Common myeloid progenitor, CD34-positive (primary cell): Measurements from ENCODE around the gene QRFP.

Experiments
- CTCF ChIA-PET: fragments of 350-600 bp; sonication (Branson Sonifier 250); formaldehyde crosslinking; loops from one replicate; lab custom pipeline; 2021; ENCODE audit warnings: antibody characterized with exemption; lab: Charles Lee
- POLR2A ChIA-PET: fragments of 350-600 bp; sonication (Branson Sonifier 250); formaldehyde crosslinking; loops from one replicate; lab custom pipeline; 2021; ENCODE audit warnings: antibody characterized with exemption; lab: Charles Lee
- DNase-seq, 3 donors: peaks; one replicate each; pipeline versions ENCODE4 v3.0.0 to v3.0.0-alpha.2; 2013
- H3K27ac ChIP-seq, 2 experiments: 1 replicate in 1 of 2; 2 replicates in 1 of 2; pipeline ENCODE4 v1.7.0; 2013; ENCODE audit warnings: inconsistent platforms in 2 of 2, low read length in 2 of 2, mild to moderate bottlenecking in 2 of 2, low read depth in 1 of 2, moderate library complexity in 1 of 2; ENCODE audit not compliant: severe bottlenecking in 2 of 2, insufficient read depth in 1 of 2, poor library complexity in 1 of 2
- H3K27me3 ChIP-seq, 5 experiments: replicated peaks in 2 of 5; 1 replicate in 3 of 5; 2 replicates in 2 of 5; pipeline versions ENCODE4 v1.6.1 to v1.7.0; 2013; ENCODE audit warnings: low read length in 4 of 5, mild to moderate bottlenecking in 2 of 5, moderate library complexity in 2 of 5, inconsistent platforms in 1 of 5; ENCODE audit not compliant: insufficient read depth in 5 of 5, control insufficient read depth in 4 of 5
- H3K36me3 ChIP-seq, 4 experiments: 1 replicate in 2 of 4; 2 replicates in 2 of 4; pipeline versions ENCODE4 v1.6.1 to v1.7.0; 2013; ENCODE audit warnings: low read length in 3 of 4, control low read depth in 1 of 4, mild to moderate bottlenecking in 1 of 4; ENCODE audit not compliant: control insufficient read depth in 4 of 4, insufficient read depth in 4 of 4
- H3K4me1 ChIP-seq, 4 experiments: 1 replicate in 3 of 4; 2 replicates in 1 of 4; pipeline versions ENCODE4 v1.6.1 to v1.7.1; 2013; ENCODE audit warnings: low read length in 3 of 4, mild to moderate bottlenecking in 3 of 4, control low read depth in 1 of 4, inconsistent platforms in 1 of 4, moderate library complexity in 1 of 4; ENCODE audit not compliant: control insufficient read depth in 4 of 4, insufficient read depth in 4 of 4; ENCODE audit errors: control extremely low read depth in 1 of 4
- H3K4me3 ChIP-seq, 7 experiments: 1 replicate in 4 of 7; 2 replicates in 3 of 7; pipeline versions ENCODE4 v1.5.1 to v1.7.0; 2013; ENCODE audit warnings: mild to moderate bottlenecking in 7 of 7, low read length in 6 of 7, moderate library complexity in 6 of 7, inconsistent platforms in 2 of 7, low read depth in 2 of 7, control low read depth in 1 of 7; ENCODE audit not compliant: insufficient read depth in 4 of 7, control insufficient read depth in 1 of 7; ENCODE audit errors: extremely low read depth in 1 of 7
- H3K9me3 ChIP-seq, 5 experiments: 1 replicate in 4 of 5; 2 replicates in 1 of 5; pipeline versions ENCODE4 v1.6.1 to v1.7.1; 2013; ENCODE audit warnings: low read length in 4 of 5, mild to moderate bottlenecking in 2 of 5, inconsistent platforms in 1 of 5, low read depth in 1 of 5, moderate library complexity in 1 of 5; ENCODE audit not compliant: control insufficient read depth in 4 of 5, insufficient read depth in 2 of 5; ENCODE audit errors: control extremely low read depth in 1 of 5
- WGBS: methylation state at CpG from one replicate; pipeline ENCODE4 v1.1.5; 2013; ENCODE audit not compliant: insufficient coverage; 5-methylcytosine and 5-hydroxymethylcytosine counted together

The QRFP gene

DNA sequence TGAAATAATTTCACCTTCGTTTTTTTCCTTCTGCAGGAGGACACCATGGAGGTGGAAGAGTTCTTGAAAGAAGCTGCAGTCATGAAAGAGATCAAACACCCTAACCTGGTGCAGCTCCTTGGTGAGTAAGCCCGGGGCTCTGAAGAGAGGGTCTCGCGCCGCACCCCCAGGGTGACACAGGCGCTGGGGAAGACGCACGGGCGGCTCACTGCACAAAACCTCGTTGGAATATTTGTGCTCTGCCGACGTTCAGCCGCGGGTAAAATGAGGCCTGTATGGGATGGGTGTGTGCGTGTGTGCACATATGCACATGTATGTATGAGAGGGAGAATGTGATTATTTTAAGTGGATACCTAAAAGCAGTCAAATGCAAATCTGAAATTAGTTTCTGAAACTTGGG lies 24.5 kb downstream of the QRFP start:
- 94% methylated on average over 7 of the region's 15 CpGs for WGBS
- Histone ChIP-seq H3K27ac (no peak overlapping the region), H3K4me1 (no peaks in the 10 kb centered on the region), H3K27me3 (no peaks in the 10 kb centered on the region), H3K4me3 (no peak overlapping the region), H3K9me3 (no peaks in the 10 kb centered on the region), H3K36me3 (peaks cover 13 to 56% (median 38%) of the 10 kb centered on the region in 4 experiments)
- POLR2A ChIA-PET: no interaction called here
- no peak for DNase-seq
- CTCF ChIA-PET: interaction anchor here (0.8 to 1.6 kb wide), 6 partner anchors 8 to 185 kb away, joined by 3 to 6 read pairs (median 4); no protein-coding TSS in a partner anchor

DNA sequence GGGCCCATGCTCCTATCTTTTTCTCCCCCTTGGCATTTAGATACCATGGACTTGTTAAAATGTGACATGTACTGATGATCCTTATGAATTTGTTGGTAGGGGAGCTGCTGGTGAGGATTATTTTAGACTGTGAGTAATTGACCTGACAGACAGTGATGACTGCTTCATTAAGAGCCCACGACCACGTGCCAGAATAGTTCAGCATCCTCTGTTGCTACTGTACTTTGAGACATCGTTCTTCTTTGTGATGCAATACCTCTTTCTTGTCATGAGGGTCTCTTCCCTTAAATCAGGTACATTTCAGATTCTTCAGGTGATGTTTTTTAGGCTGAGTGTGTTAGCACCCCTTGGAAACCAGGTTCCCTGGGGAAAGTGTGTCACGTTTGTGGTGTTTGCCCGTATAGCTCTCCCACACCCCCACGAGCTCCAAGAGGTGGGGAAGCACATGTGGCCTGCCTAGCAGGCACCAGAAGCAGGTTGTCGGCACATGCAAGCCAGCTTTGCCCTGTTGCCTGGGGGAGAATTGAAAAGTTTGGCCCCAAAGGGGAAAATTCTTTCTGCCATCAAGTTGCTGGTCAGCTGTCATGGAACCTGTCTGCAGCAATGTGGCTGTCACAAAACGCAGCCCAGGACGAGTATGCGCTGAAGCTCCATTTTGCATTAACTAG lies 25.1 kb downstream of the QRFP start:
- Histone ChIP-seq H3K27me3 (no peaks in the 10 kb centered on the region), H3K9me3 (no peaks in the 10 kb centered on the region), H3K27ac (no peak overlapping the region), H3K4me1 (no peaks in the 10 kb centered on the region), H3K36me3 (peaks cover 13 to 56% (median 38%) of the 10 kb centered on the region in 4 experiments), H3K4me3 (no peak overlapping the region)
- POLR2A ChIA-PET: no interaction called here
- no peak for DNase-seq
- CTCF ChIA-PET: interaction anchor here (0.8 to 1.6 kb wide), 7 partner anchors 8 to 185 kb away, joined by 3 to 6 read pairs (median 3); no protein-coding TSS in a partner anchor
- 96% methylated on average over 7 of the region's 10 CpGs for WGBS

DNA sequence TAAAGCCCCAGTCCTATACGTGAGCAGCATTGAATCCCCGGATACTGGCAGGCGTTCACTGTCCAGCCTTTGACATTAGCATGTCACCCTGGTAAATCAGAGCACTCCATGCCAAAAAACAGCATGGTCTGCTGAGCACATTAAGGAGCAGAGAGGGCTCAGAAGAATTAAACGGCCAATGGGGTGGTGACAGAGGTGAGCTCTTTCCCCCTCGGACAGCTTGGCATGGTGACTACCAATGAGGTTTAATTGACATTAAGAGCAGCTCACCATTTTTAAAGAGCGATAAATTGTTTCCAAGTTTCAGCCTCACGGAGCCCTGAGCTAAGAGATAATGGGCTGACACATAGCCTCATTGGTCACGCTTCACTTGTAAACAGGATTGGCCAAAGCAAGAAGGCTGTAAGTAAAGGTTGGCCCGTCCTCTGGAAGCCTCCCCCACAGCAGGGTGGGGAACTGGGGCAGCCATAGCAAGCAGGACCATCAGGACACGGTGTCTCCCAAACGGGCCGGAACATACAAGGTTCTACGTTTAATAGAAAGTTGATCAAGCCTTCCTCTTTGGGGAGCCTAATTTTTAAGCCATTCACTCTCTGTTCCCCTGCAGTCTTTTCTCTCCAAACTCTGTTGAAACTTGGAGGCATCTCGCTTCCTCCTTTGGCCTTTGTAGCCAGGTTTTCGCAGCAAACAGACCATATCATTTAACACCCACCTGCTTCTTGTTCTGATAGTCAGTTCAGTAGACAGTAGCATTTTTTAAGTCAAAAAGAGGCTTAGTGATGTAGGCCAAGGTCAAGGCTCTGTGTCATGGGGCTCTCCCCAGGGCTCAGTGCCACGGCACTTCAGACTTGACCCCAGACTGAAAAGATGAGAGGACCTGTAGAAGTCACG lies 25.9 kb downstream of the QRFP start:
- DNase-seq: no peak
- 96% methylated on average over 15 of the region's 17 CpGs for WGBS
- Histone ChIP-seq H3K27me3 (no peaks in the 10 kb centered on the region), H3K4me3 (no peak overlapping the region), H3K4me1 (no peaks in the 10 kb centered on the region), H3K36me3 (peaks cover 13 to 56% (median 37%) of the 10 kb centered on the region in 4 experiments), H3K9me3 (no peaks in the 10 kb centered on the region), H3K27ac (no peak overlapping the region)
- ChIA-PET POLR2A (interaction anchor here (1.0 kb wide), 1 partner anchor 128 kb away, joined by 5 read pairs; no protein-coding TSS in a partner anchor), CTCF (interaction anchor here (0.6 to 11.0 kb wide), 25 partner anchors 8 to 417 kb away, joined by 3 to 249 read pairs (median 4); no protein-coding TSS in a partner anchor)

DNA sequence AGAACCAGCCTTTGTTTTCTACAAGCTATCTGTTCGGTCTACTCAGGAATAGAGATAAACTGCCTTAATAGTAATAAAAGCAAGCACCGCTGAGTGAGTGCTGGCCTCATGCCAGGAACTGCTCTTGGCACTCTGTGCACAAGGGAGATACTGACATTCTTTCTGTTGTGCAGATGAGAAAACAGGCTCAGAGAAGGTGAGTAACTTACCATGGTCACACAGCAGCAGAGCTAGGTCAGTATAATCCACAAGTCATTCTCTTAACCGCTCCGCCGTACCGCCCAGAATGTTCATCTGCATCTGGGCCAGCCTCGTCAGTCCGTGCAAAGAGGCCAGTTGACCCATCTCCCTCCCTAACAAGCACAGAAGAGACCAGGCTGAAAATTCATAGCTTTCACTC lies 27.4 kb downstream of the QRFP start:
- Histone ChIP-seq H3K9me3 (no peaks in the 10 kb centered on the region), H3K27ac (no peak overlapping the region), H3K4me3 (no peak overlapping the region), H3K27me3 (no peaks in the 10 kb centered on the region), H3K36me3 (peaks cover 7 to 57% (median 35%) of the 10 kb centered on the region in 4 experiments), H3K4me1 (no peaks in the 10 kb centered on the region)
- DNase-seq: peak in 2 of 3 donors; percentile 9 to 22
- ChIA-PET CTCF (interaction anchor here (0.8 to 11.0 kb wide), 21 partner anchors 9 to 180 kb away, joined by 3 to 249 read pairs (median 5); no protein-coding TSS in a partner anchor), POLR2A (interaction anchor here (1.0 kb wide), 1 partner anchor 129 kb away, joined by 5 read pairs; no protein-coding TSS in a partner anchor)
- 98% methylated on average over 8 of the region's 8 CpGs for WGBS

DNA sequence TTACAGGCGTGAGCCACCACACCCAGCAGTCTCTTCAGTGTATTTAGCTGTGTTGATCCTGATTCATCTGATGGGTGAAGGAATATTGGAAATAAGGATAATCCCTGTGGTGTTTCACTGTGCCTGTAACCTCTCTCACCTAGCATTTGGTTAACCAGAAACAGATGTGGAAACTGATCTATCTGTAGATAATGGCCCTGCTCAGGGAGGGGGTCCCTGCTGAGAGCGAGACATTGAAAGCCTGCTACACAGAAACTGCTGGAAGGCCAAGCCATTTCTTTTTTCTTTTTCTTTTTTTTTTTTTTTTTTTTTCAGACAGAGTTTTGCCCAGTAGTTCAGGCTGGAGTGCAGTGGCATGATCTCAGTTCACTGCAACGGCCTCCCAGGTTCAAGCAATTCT lies 28.4 kb downstream of the QRFP start:
- H3K9me3 ChIP-seq: no peaks in the 10 kb centered on the region
- POLR2A ChIA-PET: no interaction called here

DNA sequence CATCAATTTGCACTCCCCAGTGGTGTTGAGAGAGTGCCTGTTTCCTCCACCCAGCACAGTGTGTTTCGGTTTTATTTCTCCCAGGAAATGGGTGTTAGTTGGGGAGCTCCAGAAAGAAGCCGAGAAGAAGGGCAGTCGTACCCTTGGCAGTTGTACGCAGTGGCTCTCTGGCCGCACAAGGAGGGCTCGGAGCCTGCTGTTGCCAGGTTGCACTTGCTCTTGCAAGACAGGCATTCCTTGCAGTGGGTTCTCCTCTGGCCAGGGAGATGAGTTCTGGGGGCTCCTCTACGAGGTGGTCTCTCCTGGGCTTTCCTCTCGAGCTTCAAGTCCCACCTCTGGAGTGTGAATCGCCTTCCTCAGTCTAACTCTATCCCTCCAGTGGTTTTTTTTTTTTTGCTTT lies 29.1 kb downstream of the QRFP start:
- no peaks in the 10 kb centered on the region for H3K4me1 ChIP-seq
- POLR2A ChIA-PET: no interaction called here

More for the DNA sequence above, 28.4 kb downstream of the QRFP start:
- Histone ChIP-seq H3K4me1 (no peaks in the 10 kb centered on the region), H3K4me3 (no peak overlapping the region), H3K27me3 (no peaks in the 10 kb centered on the region), H3K27ac (no peak overlapping the region), H3K36me3 (peaks cover 6 to 55% (median 30%) of the 10 kb centered on the region in 4 experiments)
- no peak for DNase-seq
- WGBS: 100% methylated on average over 2 of the region's 3 CpGs
- CTCF ChIA-PET: interaction anchor here (1.8 to 11.0 kb wide), 5 partner anchors 13 to 178 kb away, joined by 5 to 249 read pairs (median 101); no protein-coding TSS in a partner anchor

More for the DNA sequence above, 29.1 kb downstream of the QRFP start:
- H3K36me3 ChIP-seq: peaks cover 4 to 55% (median 27%) of the 10 kb centered on the region in 4 experiments
- DNase-seq: no peak
- 99% methylated on average over 6 of the region's 9 CpGs for WGBS
- no peak overlapping the region for H3K27ac ChIP-seq
- no peaks in the 10 kb centered on the region for H3K9me3 ChIP-seq
- no peak overlapping the region for H3K4me3 ChIP-seq
- CTCF ChIA-PET: interaction anchor here (0.8 to 11.0 kb wide), 12 partner anchors 9 to 468 kb away, joined by 3 to 249 read pairs (median 5); no protein-coding TSS in a partner anchor
- H3K27me3 ChIP-seq: no peaks in the 10 kb centered on the region
